GM10266 (cell line): ENCODE results near the gene PLPP2.

Experiments
- DNase-seq: peaks from one replicate; pipeline ENCODE4 v3.0.0; 2012; ENCODE audit errors: extremely low spot score
- CTCF ChIP-seq: IDR thresholded peaks from 2 replicates; pipeline ENCODE4 v1.5.1; 2012; ENCODE audit warnings: mild to moderate bottlenecking, low read depth; ENCODE audit not compliant: control insufficient read depth, insufficient read depth; ENCODE audit errors: missing control alignments

The PLPP2 gene

GRCh38 chr19:325173-325936 lies 34.2 kb upstream of the PLPP2 start:
- no peak for DNase-seq
- TF ChIP-seq CTCF = no peak

- TF ChIP-seq CTCF = no peak
- no peak for DNase-seq
These were observed 33.5 kb upstream of the PLPP2 start for GRCh38 chr19:324716-325115.

- DNase-seq = no peak
- TF ChIP-seq CTCF = no peak
These were observed 31.4 kb upstream of the PLPP2 start for GRCh38 chr19:322616-323015.

GRCh38 chr19:318509-318774 lies 27.2 kb upstream of the PLPP2 start:
- no peak for DNase-seq
- TF ChIP-seq CTCF = no peak

GRCh38 chr19:317710-318508 lies 26.7 kb upstream of the PLPP2 start:
- no peak for TF ChIP-seq CTCF
- DNase-seq = no peak

- no peak for DNase-seq
- TF ChIP-seq CTCF = no peak
These were observed 24.6 kb upstream of the PLPP2 start for GRCh38 chr19:315811-316210.
